ENCODE data around the gene STRN. TPM values are rescaled to one million over a fixed set of nuclear protein-coding genes. Genes with fewer than 3 reads are reported as not detected.
A peak's percentile ranks its signal among the peaks of the same experiment; 100 is the strongest.
"Not testable (repeated sequence)": the region's sequence is repeated elsewhere in the genome, so short reads cannot be mapped to it uniquely, and the experiment has no call there.

The STRN gene
- total RNA-seq (2014; rRNA removed; shearing (Covaris generic)): 11.2 and 18.8 TPM in 2 replicates

- H3K9me3 ChIP-seq (replicated peaks): no peaks in the 10 kb centered on the region
- peak within 1 kb of the TSS; percentile 42; the same call in 1 of the 2 replicates for H3K27ac ChIP-seq
- H3K27me3 ChIP-seq (replicated peaks): no peaks in the 10 kb centered on the region
- peaks cover 3% of the 10 kb centered on the region for H3K36me3 ChIP-seq
- H3K4me1 ChIP-seq (replicated peaks): peaks cover 13% of the 10 kb centered on the region; the same call in 1 of the 2 replicates
- DNase-seq (ENCODE audit: low read depth in 1 of 2, low spot score in 2 of 2): peak; percentile 93 to 97
- H3K4me3 ChIP-seq: peak within 1 kb of the TSS; percentile 89
Measured at GRCh38 chr2:36966370-36967235, at the start of gene STRN. STRN (minus strand) TSS chr2:36966536; CDS start chr2:36966463, 73 bp downstream.

GRCh38 chr2:37013315-37013641 lies 46.9 kb upstream of the STRN start:
- Histone ChIP-seq H3K9me3 (replicated peaks) (no peaks in the 10 kb centered on the region), H3K4me3 (no peak overlapping the region), H3K27me3 (replicated peaks) (no peaks in the 10 kb centered on the region), H3K27ac (no peak overlapping the region), H3K36me3 (peaks cover 25% of the 10 kb centered on the region), H3K4me1 (replicated peaks) (no peaks in the 10 kb centered on the region)
- no peak for DNase-seq (ENCODE audit: low read depth in 1 of 2, low spot score in 2 of 2)

- Histone ChIP-seq H3K4me1 (replicated peaks) (no peaks in the 10 kb centered on the region), H3K4me3 (no peak overlapping the region), H3K27me3 (replicated peaks) (no peaks in the 10 kb centered on the region), H3K36me3 (peaks cover 21% of the 10 kb centered on the region), H3K9me3 (replicated peaks) (no peaks in the 10 kb centered on the region), H3K27ac (no peak overlapping the region)
- no peak for DNase-seq (ENCODE audit: low read depth in 1 of 2, low spot score in 2 of 2)
Measured at GRCh38 chr2:37011130-37011529, 44.8 kb upstream of the STRN start.

- no peak overlapping the region for H3K27ac ChIP-seq
- H3K9me3 ChIP-seq (replicated peaks): no peaks in the 10 kb centered on the region
- no peaks in the 10 kb centered on the region for H3K27me3 ChIP-seq (replicated peaks)
- H3K4me3 ChIP-seq: no peak overlapping the region
- peaks cover 23% of the 10 kb centered on the region for H3K36me3 ChIP-seq
- DNase-seq (ENCODE audit: low read depth in 1 of 2, low spot score in 2 of 2): peak in 1 of 2 experiments; percentile 7
- no peaks in the 10 kb centered on the region for H3K4me1 ChIP-seq (replicated peaks)
Measured at GRCh38 chr2:37005118-37005868, 39.0 kb upstream of the STRN start.

- DNase-seq (ENCODE audit: low read depth in 1 of 2, low spot score in 2 of 2): no peak
- H3K27me3 ChIP-seq (replicated peaks): no peaks in the 10 kb centered on the region
- H3K4me3 ChIP-seq: no peak overlapping the region
- peaks cover 25% of the 10 kb centered on the region for H3K36me3 ChIP-seq
- no peak overlapping the region for H3K27ac ChIP-seq
- H3K9me3 ChIP-seq (replicated peaks): no peaks in the 10 kb centered on the region
- no peaks in the 10 kb centered on the region for H3K4me1 ChIP-seq (replicated peaks)
Measured at GRCh38 chr2:37000988-37001556, 34.7 kb upstream of the STRN start.

GRCh38 chr2:37000318-37000717 lies 34.0 kb upstream of the STRN start:
- Histone ChIP-seq H3K36me3 (peaks cover 25% of the 10 kb centered on the region), H3K27ac (no peak overlapping the region), H3K4me1 (replicated peaks) (no peaks in the 10 kb centered on the region), H3K4me3 (no peak overlapping the region), H3K27me3 (replicated peaks) (no peaks in the 10 kb centered on the region), H3K9me3 (replicated peaks) (no peaks in the 10 kb centered on the region)
- DNase-seq (ENCODE audit: low read depth in 1 of 2, low spot score in 2 of 2): no peak

GRCh38 chr2:36999416-36999815 lies 33.1 kb upstream of the STRN start:
- peaks cover 16% of the 10 kb centered on the region for H3K36me3 ChIP-seq
- not testable (repeated sequence) for DNase-seq (ENCODE audit: low read depth in 1 of 2, low spot score in 2 of 2); H3K4me3 ChIP-seq; H3K4me1 ChIP-seq (replicated peaks); H3K27ac ChIP-seq; H3K27me3 ChIP-seq (replicated peaks); H3K9me3 ChIP-seq (replicated peaks)

- no peaks in the 10 kb centered on the region for H3K27me3 ChIP-seq (replicated peaks)
- DNase-seq (ENCODE audit: low read depth in 1 of 2, low spot score in 2 of 2): no peak
- H3K36me3 ChIP-seq: peaks cover 11% of the 10 kb centered on the region; the same call in 1 of the 2 replicates
- H3K9me3 ChIP-seq (replicated peaks): no peaks in the 10 kb centered on the region
- H3K4me3 ChIP-seq: no peak overlapping the region
- H3K4me1 ChIP-seq (replicated peaks): no peaks in the 10 kb centered on the region
- no peak overlapping the region for H3K27ac ChIP-seq
Measured at GRCh38 chr2:36993841-36994620, 27.7 kb upstream of the STRN start.

GRCh38 chr2:36988008-36988407 lies 21.7 kb upstream of the STRN start:
- Histone ChIP-seq H3K36me3 (0 out of 2 replicates have a peak, but pooled peaks cover 6% of the 10 kb centered on the region), H3K27ac (no peak overlapping the region), H3K4me3 (no peak overlapping the region), H3K9me3 (replicated peaks) (no peaks in the 10 kb centered on the region), H3K4me1 (replicated peaks) (no peaks in the 10 kb centered on the region), H3K27me3 (replicated peaks) (no peaks in the 10 kb centered on the region)
- DNase-seq (ENCODE audit: low read depth in 1 of 2, low spot score in 2 of 2): no peak

- no peaks in the 10 kb centered on the region for H3K4me1 ChIP-seq (replicated peaks)
- no peak for DNase-seq (ENCODE audit: low read depth in 1 of 2, low spot score in 2 of 2)
- no peaks in the 10 kb centered on the region for H3K36me3 ChIP-seq
- H3K27me3 ChIP-seq (replicated peaks): no peaks in the 10 kb centered on the region
- no peaks in the 10 kb centered on the region for H3K9me3 ChIP-seq (replicated peaks)
- H3K4me3 ChIP-seq: no peak overlapping the region
- H3K27ac ChIP-seq: no peak overlapping the region
Measured at GRCh38 chr2:36982467-36982866, 16.1 kb upstream of the STRN start.

- Histone ChIP-seq H3K27ac (no peak overlapping the region), H3K4me1 (replicated peaks) (no peaks in the 10 kb centered on the region), H3K9me3 (replicated peaks) (no peaks in the 10 kb centered on the region)
Measured at GRCh38 chr2:36981911-36982310, 15.6 kb upstream of the STRN start.

GRCh38 chr2:36979007-36979406 lies 12.7 kb upstream of the STRN start:
- DNase-seq (ENCODE audit: low read depth in 1 of 2, low spot score in 2 of 2); H3K27me3 ChIP-seq (replicated peaks); H3K27ac ChIP-seq; H3K9me3 ChIP-seq (replicated peaks); H3K36me3 ChIP-seq; H3K4me3 ChIP-seq; H3K4me1 ChIP-seq (replicated peaks): not testable (repeated sequence)

More at GRCh38 chr2:36981911-36982310, 15.6 kb upstream of the STRN start:
- Histone ChIP-seq H3K36me3 (no peaks in the 10 kb centered on the region), H3K27me3 (replicated peaks) (no peaks in the 10 kb centered on the region), H3K4me3 (no peak overlapping the region)
- no peak for DNase-seq (ENCODE audit: low read depth in 1 of 2, low spot score in 2 of 2)

- H3K4me1 ChIP-seq (replicated peaks): no peaks in the 10 kb centered on the region
Measured at GRCh38 chr2:36976065-36976464, 9.7 kb upstream of the STRN start.

More at GRCh38 chr2:36976065-36976464, 9.7 kb upstream of the STRN start:
- Histone ChIP-seq H3K9me3 (replicated peaks) (no peaks in the 10 kb centered on the region), H3K27ac (no peak overlapping the region), H3K4me3 (no peak overlapping the region), H3K36me3 (no peaks in the 10 kb centered on the region), H3K27me3 (replicated peaks) (no peaks in the 10 kb centered on the region)
- no peak for DNase-seq (ENCODE audit: low read depth in 1 of 2, low spot score in 2 of 2)

Measured in SJSA1 (cell line).